ENCODE data around the gene TMEM248.

DNA sequence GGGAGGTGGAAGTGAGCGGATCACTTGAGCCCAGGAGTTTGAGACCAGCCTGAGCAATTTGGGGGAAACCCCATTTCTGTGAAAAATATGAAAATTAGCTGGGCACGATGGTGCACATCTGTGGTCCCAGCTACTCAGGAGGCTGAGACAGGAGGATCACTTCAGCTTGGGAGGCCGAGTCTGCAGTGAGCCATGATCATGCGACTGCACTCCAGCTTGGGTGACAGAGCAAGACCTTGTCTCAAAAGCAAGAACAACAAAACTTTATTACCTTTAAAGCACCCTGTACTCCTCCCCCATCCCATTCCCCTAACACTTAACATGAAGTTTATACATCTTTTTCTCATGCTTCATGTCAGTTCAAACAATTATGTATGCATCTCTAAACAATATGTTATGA, 1.3 kb upstream of the TMEM248 start:
- TF ChIP-seq POLR2A (IDR thresholded peaks at IDR 0.05), result no peak
- TF ChIP-seq, protein P1, sequence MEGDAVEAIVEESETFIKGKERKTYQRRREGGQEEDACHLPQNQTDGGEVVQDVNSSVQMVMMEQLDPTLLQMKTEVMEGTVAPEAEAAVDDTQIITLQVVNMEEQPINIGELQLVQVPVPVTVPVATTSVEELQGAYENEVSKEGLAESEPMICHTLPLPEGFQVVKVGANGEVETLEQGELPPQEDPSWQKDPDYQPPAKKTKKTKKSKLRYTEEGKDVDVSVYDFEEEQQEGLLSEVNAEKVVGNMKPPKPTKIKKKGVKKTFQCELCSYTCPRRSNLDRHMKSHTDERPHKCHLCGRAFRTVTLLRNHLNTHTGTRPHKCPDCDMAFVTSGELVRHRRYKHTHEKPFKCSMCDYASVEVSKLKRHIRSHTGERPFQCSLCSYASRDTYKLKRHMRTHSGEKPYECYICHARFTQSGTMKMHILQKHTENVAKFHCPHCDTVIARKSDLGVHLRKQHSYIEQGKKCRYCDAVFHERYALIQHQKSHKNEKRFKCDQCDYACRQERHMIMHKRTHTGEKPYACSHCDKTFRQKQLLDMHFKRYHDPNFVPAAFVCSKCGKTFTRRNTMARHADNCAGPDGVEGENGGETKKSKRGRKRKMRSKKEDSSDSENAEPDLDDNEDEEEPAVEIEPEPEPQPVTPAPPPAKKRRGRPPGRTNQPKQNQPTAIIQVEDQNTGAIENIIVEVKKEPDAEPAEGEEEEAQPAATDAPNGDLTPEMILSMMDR (IDR thresholded peaks at IDR 0.05), result no peak
